ENCODE results near the gene LETM1. TPM values are rescaled to one million over a fixed set of nuclear protein-coding genes. Genes with fewer than 3 reads are reported as not detected.

The LETM1 gene
- total RNA-seq, 6 donors from 2014 or later: 31.4 to 98.5 (median 47.8) TPM

DNA sequence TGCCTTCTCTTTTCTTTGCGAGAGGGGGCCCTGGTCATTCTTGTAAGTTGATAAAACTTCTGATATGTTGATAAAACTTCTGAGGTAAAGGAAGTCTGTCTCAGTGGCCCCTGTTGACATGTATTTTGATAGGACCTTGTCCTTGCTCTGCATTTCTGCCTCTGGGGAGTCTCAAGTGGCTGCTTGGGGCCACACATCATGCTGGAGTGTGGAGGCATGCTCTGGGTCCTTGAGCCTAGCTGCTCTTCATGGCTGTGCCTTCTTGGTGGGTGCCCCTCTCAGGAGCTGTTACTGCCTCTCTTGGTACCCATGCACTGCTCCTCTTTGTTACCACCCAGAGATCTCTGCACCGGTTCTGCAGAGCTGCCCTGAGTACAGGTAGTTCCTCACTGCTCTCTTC is 29.5 kb upstream of the LETM1 start:
- TF ChIP-seq, protein P1, sequence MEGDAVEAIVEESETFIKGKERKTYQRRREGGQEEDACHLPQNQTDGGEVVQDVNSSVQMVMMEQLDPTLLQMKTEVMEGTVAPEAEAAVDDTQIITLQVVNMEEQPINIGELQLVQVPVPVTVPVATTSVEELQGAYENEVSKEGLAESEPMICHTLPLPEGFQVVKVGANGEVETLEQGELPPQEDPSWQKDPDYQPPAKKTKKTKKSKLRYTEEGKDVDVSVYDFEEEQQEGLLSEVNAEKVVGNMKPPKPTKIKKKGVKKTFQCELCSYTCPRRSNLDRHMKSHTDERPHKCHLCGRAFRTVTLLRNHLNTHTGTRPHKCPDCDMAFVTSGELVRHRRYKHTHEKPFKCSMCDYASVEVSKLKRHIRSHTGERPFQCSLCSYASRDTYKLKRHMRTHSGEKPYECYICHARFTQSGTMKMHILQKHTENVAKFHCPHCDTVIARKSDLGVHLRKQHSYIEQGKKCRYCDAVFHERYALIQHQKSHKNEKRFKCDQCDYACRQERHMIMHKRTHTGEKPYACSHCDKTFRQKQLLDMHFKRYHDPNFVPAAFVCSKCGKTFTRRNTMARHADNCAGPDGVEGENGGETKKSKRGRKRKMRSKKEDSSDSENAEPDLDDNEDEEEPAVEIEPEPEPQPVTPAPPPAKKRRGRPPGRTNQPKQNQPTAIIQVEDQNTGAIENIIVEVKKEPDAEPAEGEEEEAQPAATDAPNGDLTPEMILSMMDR (IDR thresholded peaks at IDR 0.05): no peak
- TF ChIP-seq POLR2A (IDR thresholded peaks at IDR 0.05) (no peak), EP300 (IDR thresholded peaks at IDR 0.05) (no peak), POLR2AphosphoS5 (IDR thresholded peaks at IDR 0.05) (no peak)
- ATAC-seq (ENCODE audit: low FRiP score in 2 of 2): no peak
- Histone ChIP-seq H3K4me1 (peaks cover 0 to 4% (median 2%) of the 10 kb centered on the region in 4 donors), H3K36me3 (no peaks in the 10 kb centered on the region), H3K4me3 (no peak overlapping the region), H3K27me3 (no peaks in the 10 kb centered on the region), H3K27ac (no peak overlapping the region), H3K9me3 (no peaks in the 10 kb centered on the region)
- 80 to 87% methylated on average over 2 of the region's 2 CpGs for WGBS, 2 donors
- no peak for DNase-seq

DNA sequence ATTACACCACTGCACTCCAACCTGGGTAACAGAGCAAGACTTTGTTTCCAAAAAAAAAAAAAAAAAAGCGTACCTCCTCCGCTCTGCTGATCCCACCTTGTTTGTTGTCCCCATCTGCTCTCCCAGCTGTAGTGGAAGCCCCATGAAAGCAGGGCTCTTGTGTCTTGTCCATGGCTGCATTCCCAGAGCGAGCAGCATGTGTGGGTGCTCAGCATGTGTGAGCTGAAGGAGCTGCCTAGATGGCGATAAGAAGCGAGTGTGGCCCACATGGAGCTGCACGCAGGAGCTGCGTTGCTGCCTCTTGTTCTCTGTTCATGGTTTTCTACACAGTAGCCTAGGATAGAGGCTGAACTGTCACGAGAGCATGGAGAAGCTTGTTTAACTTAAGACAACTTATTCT is 27.6 kb upstream of the LETM1 start:
- TF ChIP-seq, protein P1 (IDR thresholded peaks at IDR 0.05): no peak
- TF ChIP-seq POLR2AphosphoS5 (IDR thresholded peaks at IDR 0.05): no peak
- TF ChIP-seq EP300 (IDR thresholded peaks at IDR 0.05): no peak
- H3K27me3 ChIP-seq: no peaks in the 10 kb centered on the region
- no peaks in the 10 kb centered on the region for H3K36me3 ChIP-seq
- DNase-seq (no peak), ATAC-seq (ENCODE audit: low FRiP score in 2 of 2) (no peak)
- no peak overlapping the region for H3K4me3 ChIP-seq
- no peak overlapping the region for H3K27ac ChIP-seq
- H3K9me3 ChIP-seq: no peaks in the 10 kb centered on the region
- peaks cover 0 to 7% (median 4%) of the 10 kb centered on the region in 4 donors for H3K4me1 ChIP-seq
- 96 to 97% methylated on average over 7 to 8 of the region's 8 CpGs for WGBS, 2 donors

DNA sequence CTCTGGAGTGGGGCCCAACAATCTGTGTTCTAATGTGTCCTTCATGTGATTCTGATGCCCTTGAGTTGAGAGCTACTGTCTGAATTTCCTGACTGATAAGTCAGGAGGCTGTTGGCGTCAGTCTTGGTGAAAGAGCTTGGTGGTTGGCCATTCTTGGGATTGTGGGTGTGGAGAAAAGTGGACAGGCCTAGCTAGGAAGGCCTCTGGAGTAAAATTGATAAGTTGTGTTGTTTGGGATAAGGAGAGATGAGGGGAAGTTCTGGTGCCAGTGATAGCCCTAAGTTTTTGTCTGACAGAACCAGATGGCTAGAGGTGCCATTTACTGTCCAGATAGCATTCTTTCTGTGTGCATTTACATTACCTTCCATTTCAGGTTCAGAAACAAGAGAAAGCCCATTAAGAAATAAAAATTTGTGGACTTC is 26.9 kb upstream of the LETM1 start:
- no peak overlapping the region for H3K27ac ChIP-seq
- WGBS, 2 donors: 88 to 100% methylated on average over 1 of the region's 1 CpG
- ATAC-seq (ENCODE audit: low FRiP score in 2 of 2): no peak
- H3K9me3 ChIP-seq: no peaks in the 10 kb centered on the region
- H3K36me3 ChIP-seq: no peaks in the 10 kb centered on the region
- H3K27me3 ChIP-seq: no peaks in the 10 kb centered on the region
- H3K4me1 ChIP-seq: peaks cover 0 to 8% (median 5%) of the 10 kb centered on the region in 4 donors
- DNase-seq: no peak
- H3K4me3 ChIP-seq: no peak overlapping the region
- TF ChIP-seq POLR2A (IDR thresholded peaks at IDR 0.05): no peak
- TF ChIP-seq, protein P1 (IDR thresholded peaks at IDR 0.05): no peak
- TF ChIP-seq EP300 (IDR thresholded peaks at IDR 0.05): no peak
- TF ChIP-seq POLR2AphosphoS5 (IDR thresholded peaks at IDR 0.05): no peak

DNA sequence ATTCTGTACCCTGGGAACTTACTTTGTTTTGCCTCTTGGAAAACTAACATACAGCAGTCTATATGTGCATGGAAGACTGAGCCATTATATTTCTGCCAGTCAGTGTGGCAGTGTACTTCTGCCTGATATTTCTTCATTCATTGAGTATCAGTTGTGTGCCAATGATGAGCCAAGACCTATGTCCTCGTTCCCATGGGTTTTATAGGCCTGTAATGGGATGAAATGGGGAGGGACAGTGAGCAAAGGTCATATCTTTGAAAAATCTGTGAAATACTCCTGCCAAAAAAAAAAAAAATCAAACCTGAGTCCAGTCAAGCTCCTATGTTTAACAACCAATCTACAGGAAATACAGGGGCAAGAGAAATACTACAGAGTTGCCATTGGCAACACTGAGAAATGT is 24.4 kb upstream of the LETM1 start:
- Histone ChIP-seq H3K4me1 (peaks cover 0 to 8% (median 3%) of the 10 kb centered on the region in 4 donors), H3K4me3 (no peak overlapping the region), H3K27me3 (no peaks in the 10 kb centered on the region), H3K9me3 (no peaks in the 10 kb centered on the region), H3K27ac (no peak overlapping the region), H3K36me3 (no peaks in the 10 kb centered on the region)
- ATAC-seq (ENCODE audit: low FRiP score in 2 of 2) (no peak), DNase-seq (no peak)
- TF ChIP-seq, protein P1 (IDR thresholded peaks at IDR 0.05): no peak
- no peak for TF ChIP-seq POLR2AphosphoS5 (IDR thresholded peaks at IDR 0.05)
- no peak for TF ChIP-seq POLR2A (IDR thresholded peaks at IDR 0.05)
- TF ChIP-seq EP300 (IDR thresholded peaks at IDR 0.05): no peak
- WGBS, 2 donors: 69 to 87% methylated on average over 1 of the region's 1 CpG

DNA sequence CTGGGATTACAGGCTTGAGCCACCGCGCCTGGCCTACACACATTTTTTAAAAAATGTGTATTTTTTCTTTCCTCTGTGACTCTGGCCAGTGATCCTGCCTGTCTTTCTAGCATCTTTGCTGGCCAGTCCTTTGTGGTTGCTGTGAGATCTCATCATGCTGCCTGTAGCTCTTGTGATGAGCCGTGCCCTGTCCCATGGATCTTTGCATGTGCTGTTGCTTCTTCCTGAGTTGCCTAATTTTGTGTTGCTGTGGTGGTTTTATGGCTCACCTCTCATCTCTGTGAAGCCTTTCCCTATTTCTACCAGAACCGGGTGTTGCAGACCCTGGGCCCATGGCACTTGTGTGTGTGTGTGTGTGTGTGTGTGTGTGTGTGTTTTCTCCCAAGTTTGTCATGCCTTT is 23.5 kb upstream of the LETM1 start:
- H3K36me3 ChIP-seq: no peaks in the 10 kb centered on the region
- peaks cover under 1 to 10% (median 3%) of the 10 kb centered on the region in 4 donors for H3K4me1 ChIP-seq
- TF ChIP-seq POLR2AphosphoS5 (IDR thresholded peaks at IDR 0.05): no peak
- TF ChIP-seq, protein P1 (IDR thresholded peaks at IDR 0.05): no peak
- no peak for TF ChIP-seq POLR2A (IDR thresholded peaks at IDR 0.05)
- no peak for TF ChIP-seq EP300 (IDR thresholded peaks at IDR 0.05)
- DNase-seq (no peak), ATAC-seq (ENCODE audit: low FRiP score in 2 of 2) (no peak)
- WGBS, 2 donors: 89 to 90% methylated on average over 4 of the region's 4 CpGs
- no peaks in the 10 kb centered on the region for H3K27me3 ChIP-seq
- H3K9me3 ChIP-seq: no peaks in the 10 kb centered on the region
- no peak overlapping the region for H3K27ac ChIP-seq
- H3K4me3 ChIP-seq: no peak overlapping the region

Data from upper lobe of left lung (tissue), 6 donors.